Measurements from ENCODE around the gene LGALS12. TPM values are rescaled to one million over a fixed set of nuclear protein-coding genes. Genes with fewer than 3 reads are reported as not detected.

LGALS12 gene
- 1 to 10 TPM in 1 of 4 donors, under 1 TPM in 1, not detected in 2; 0.47 to 2.0 TPM for total RNA-seq

DNA sequence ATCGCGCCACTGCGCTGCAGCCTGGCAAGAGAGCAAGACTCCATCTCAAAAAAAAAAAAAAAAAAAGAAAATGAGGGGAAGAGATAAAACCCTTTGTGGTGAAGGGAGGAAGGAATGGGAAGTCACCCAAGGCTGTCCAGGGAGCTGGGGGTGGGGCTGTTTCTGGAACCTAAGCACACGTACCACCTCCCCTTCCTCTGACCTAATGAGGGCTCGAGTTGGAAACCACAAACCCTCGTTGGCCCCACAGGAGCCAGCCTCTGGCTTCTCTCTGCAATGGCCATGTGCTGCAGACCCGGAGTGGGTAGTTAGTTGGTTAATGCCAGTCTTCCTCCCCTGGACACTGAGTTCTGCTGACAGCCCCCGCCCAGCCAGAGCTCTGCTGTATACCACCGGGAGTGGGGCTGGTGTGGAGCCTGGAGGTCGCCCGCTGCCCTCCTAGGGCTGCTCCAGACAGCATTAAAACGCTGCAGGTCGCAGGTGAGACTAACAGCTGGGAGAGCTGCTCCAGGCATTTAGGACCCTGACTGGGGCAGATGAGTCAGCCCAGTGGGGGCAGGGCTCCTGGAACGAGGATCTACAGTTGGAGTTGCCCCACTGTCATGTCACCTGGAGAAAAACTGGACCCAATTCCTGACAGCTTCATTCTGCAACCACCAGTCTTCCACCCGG is at the start of gene LGALS12:
Gene LGALS12, plus strand, starts transcription at position 228 of the 672 bp plus-strand sequence. Its CDS starts 375 bp downstream, at position 603.
- H3K27ac ChIP-seq = no peak within 1 kb of the TSS
- TF ChIP-seq POLR2AphosphoS5 (IDR thresholded peaks at IDR 0.05) (no peak), EP300 (IDR thresholded peaks at IDR 0.05) (no peak), POLR2A (IDR thresholded peaks at IDR 0.05) (no peak), CTCF (IDR thresholded peaks at IDR 0.05) (no peak)
- H3K4me1 ChIP-seq = peaks cover 0 to 29% (median 9%) of the 10 kb centered on the region in 3 donors
- H3K9me3 ChIP-seq = no peaks in the 10 kb centered on the region
- H3K4me3 ChIP-seq = no peak within 1 kb of the TSS
- ATAC-seq = no peak
- 55 to 67% methylated on average over 1 to 6 of the region's 15 CpGs for WGBS, 2 donors (ENCODE audit: low coverage in 1 of 2)
- H3K36me3 ChIP-seq = no peaks in the 10 kb centered on the region
- H3K27me3 ChIP-seq = no peaks in the 10 kb centered on the region

DNA sequence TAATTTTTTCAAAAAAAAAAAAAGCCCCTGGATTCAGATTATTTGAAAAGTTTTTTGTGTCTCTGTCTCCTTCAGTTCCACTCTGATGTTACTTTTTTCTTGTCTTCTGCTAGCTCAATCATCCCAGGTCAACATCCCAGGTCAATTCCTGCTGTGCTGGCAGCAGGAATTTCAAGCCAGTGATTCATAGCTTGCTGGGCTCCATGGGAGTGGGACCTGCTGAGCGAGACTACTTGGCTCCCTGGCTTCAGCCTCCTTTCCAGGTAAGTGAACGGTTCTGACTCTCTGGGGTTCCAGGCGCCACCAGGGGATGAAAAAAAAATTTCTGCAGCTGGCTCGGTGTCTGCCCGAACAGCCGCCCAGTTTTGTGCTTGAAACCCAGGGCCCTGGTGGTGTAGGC is 46.3 kb upstream of the LGALS12 start:
- Histone ChIP-seq H3K4me1 (no peaks in the 10 kb centered on the region), H3K36me3 (peaks cover 0 to 32% of the 10 kb centered on the region in 2 donors), H3K4me3 (no peak overlapping the region), H3K27me3 (peaks cover 18% of the 10 kb centered on the region), H3K27ac (no peak overlapping the region), H3K9me3 (no peaks in the 10 kb centered on the region)
- no peak for TF ChIP-seq EP300 (IDR thresholded peaks at IDR 0.05)
- TF ChIP-seq POLR2A (IDR thresholded peaks at IDR 0.05) = no peak
- no peak for TF ChIP-seq CTCF (IDR thresholded peaks at IDR 0.05)
- TF ChIP-seq POLR2AphosphoS5 (IDR thresholded peaks at IDR 0.05) = no peak
- no peak for ATAC-seq
- 40 to 44% methylated on average over 2 to 3 of the region's 6 CpGs for WGBS, 2 donors (ENCODE audit: low coverage in 1 of 2)

- no peak overlapping the region for H3K4me3 ChIP-seq
- H3K4me1 ChIP-seq = no peaks in the 10 kb centered on the region
- peaks cover 15% of the 10 kb centered on the region for H3K27me3 ChIP-seq
- TF ChIP-seq CTCF (IDR thresholded peaks at IDR 0.05) (no peak), POLR2A (IDR thresholded peaks at IDR 0.05) (no peak), POLR2AphosphoS5 (IDR thresholded peaks at IDR 0.05) (no peak), EP300 (IDR thresholded peaks at IDR 0.05) (no peak)
- no peaks in the 10 kb centered on the region for H3K9me3 ChIP-seq
- no peak for ATAC-seq
- peaks cover 0 to 54% of the 10 kb centered on the region in 2 donors for H3K36me3 ChIP-seq
- no peak overlapping the region for H3K27ac ChIP-seq
These were observed 43.7 kb upstream of the LGALS12 start for GRCh38 chr11:63462137-63462536.

- Histone ChIP-seq H3K36me3 (peaks cover 0 to 25% of the 10 kb centered on the region in 2 donors), H3K9me3 (no peaks in the 10 kb centered on the region), H3K27me3 (no peaks in the 10 kb centered on the region), H3K4me3 (no peak overlapping the region), H3K27ac (no peak overlapping the region), H3K4me1 (no peaks in the 10 kb centered on the region)
- TF ChIP-seq POLR2A (IDR thresholded peaks at IDR 0.05) (no peak), CTCF (IDR thresholded peaks at IDR 0.05) (no peak), EP300 (IDR thresholded peaks at IDR 0.05) (no peak), POLR2AphosphoS5 (IDR thresholded peaks at IDR 0.05) (no peak)
- ATAC-seq = no peak
- 31 to 60% methylated on average over 3 of the region's 3 CpGs for WGBS, 2 donors (ENCODE audit: low coverage in 1 of 2)
These were observed 35.6 kb upstream of the LGALS12 start for GRCh38 chr11:63470311-63470710.

DNA sequence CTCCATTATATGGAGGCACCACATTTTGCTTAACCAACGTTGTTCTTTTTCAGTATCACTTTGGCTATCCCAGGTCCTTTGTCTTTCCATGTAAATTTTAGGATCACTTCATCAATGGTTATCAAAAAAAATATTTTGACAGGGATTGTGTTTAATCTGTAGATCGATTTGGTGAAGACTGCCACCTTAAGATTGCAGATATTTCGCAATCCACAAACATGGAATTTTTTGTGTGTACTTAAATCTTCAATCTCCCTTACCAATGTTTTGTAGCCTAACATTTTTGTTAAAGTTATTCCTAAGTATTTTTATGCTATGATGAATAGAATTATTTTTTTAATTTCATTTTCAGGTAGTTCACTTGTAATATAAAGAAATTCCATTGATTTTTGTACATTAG is 33.5 kb upstream of the LGALS12 start:
- 77 to 86% methylated on average over 3 of the region's 3 CpGs for WGBS, 2 donors (ENCODE audit: low coverage in 1 of 2)
- Histone ChIP-seq H3K4me3 (no peak overlapping the region), H3K36me3 (peaks cover 0 to 8% of the 10 kb centered on the region in 2 donors), H3K27ac (no peak overlapping the region), H3K27me3 (no peaks in the 10 kb centered on the region), H3K4me1 (no peaks in the 10 kb centered on the region), H3K9me3 (no peaks in the 10 kb centered on the region)
- TF ChIP-seq POLR2A (IDR thresholded peaks at IDR 0.05) = no peak
- no peak for TF ChIP-seq EP300 (IDR thresholded peaks at IDR 0.05)
- TF ChIP-seq CTCF (IDR thresholded peaks at IDR 0.05) = no peak
- TF ChIP-seq POLR2AphosphoS5 (IDR thresholded peaks at IDR 0.05) = no peak
- ATAC-seq = no peak

Measured in gastroesophageal sphincter (tissue), 4 donors.